Measurements from ENCODE around the gene GPR45. TPM values are rescaled to one million over a fixed set of nuclear protein-coding genes. Genes with fewer than 3 reads are reported as not detected.

The GPR45 gene
- polyA plus RNA-seq, 1 of the 3 experiments (the other 2 are of a cell fraction): not detected

DNA sequence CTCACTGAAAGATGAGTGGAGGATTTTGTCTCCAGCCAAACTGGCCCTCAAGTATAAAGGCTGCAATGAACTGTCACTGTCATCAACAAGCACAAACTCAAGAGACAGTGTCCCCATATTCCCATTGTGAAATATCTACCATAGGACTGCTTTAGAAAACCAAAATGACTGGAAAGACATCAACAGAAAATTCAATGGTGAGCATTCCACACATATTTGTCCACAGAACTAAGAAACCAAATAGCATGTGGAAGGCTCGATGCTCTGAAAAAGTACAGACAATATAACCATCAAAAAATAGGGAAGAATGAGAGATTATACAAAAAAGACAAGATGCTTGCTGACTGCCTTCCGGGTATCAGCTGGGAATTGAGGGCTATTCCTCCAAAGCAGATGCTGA lies 50.4 kb downstream of the GPR45 start (continued):
- no peak for TF ChIP-seq GABPA (IDR thresholded peaks at IDR 0.05; ENCODE audit: low read depth)

Other genes starting within 250 kb of the GPR45 start
- gene MRPS9, start 203.7 kb upstream of the GPR45 start, polyA plus RNA-seq (2012; rRNA removed): 27.9 and 31.8 TPM in 2 replicates
- 5.7 and 6.6 TPM in 2 replicates for gene TGFBRAP1, start 88.0 kb downstream of the GPR45 start, polyA plus RNA-seq (2012; rRNA removed)
- gene C2orf49, start 95.8 kb downstream of the GPR45 start, polyA plus RNA-seq (2012; rRNA removed): 7.6 and 8.5 TPM in 2 replicates
- gene FHL2, start 157.3 kb downstream of the GPR45 start, polyA plus RNA-seq (2012; rRNA removed): 31.7 and 33.1 TPM in 2 replicates

Data from SK-N-SH (cell line).